K562 (cell line): ENCODE results near the gene SPEM3. TPM values are rescaled to one million over a fixed set of nuclear protein-coding genes. Genes with fewer than 3 reads are reported as not detected.

Source experiments
- C11orf30 ChIP-seq: fragments of 450-650 bp; IDR thresholded peaks from 2 replicates; pipeline ENCODE4 v1.6.1; 2016; ENCODE audit warnings: low read depth, mild to moderate bottlenecking
- CBX2 ChIP-seq: fragments of 200-600 bp; sonication (generic); IDR thresholded peaks from one replicate; pipeline ENCODE4 v1.6.1; 2012; ENCODE audit warnings: mild to moderate bottlenecking, low read length, inconsistent platforms; ENCODE audit not compliant: insufficient read depth, poor library complexity, severe bottlenecking
- COPS2 ChIP-seq: fragments of 450-650 bp; conservative IDR thresholded peaks from 2 replicates; pipeline ENCODE4 v1.6.1; 2016; ENCODE audit warnings: mild to moderate bottlenecking, moderate library complexity
- DNMT1 ChIP-seq: fragments of 450-650 bp; IDR thresholded peaks from 2 replicates; pipeline ENCODE4 v1.6.1; 2016; ENCODE audit warnings: antibody characterized with exemption, mild to moderate bottlenecking
- ELF1 ChIP-seq: fragments of 200-800 bp; sonication (Bioruptor generic); IDR thresholded peaks from 2 replicates; pipeline ENCODE4 v1.6.1; 2016; ENCODE audit warnings: missing genetic modification characterization, missing compliant biosample characterization
- HLTF ChIP-seq: fragments of 450-650 bp; IDR thresholded peaks from 2 replicates; pipeline ENCODE4 v1.6.1; 2016
- HMGXB4 ChIP-seq: sonication (generic); formaldehyde crosslinking; IDR thresholded peaks from 2 replicates; pipeline ENCODE4 v1.8.1; 2023; ENCODE audit warnings: mild to moderate bottlenecking, missing genetic modification reagents
- L3MBTL2 ChIP-seq: fragments of 450-650 bp; IDR thresholded peaks from 2 replicates; pipeline ENCODE4 v1.6.1; 2016; ENCODE audit warnings: mild to moderate bottlenecking, moderate library complexity
- MAFG ChIP-seq: fragments of 450-650 bp; conservative IDR thresholded peaks from 2 replicates; pipeline ENCODE4 v1.6.1; 2016; ENCODE audit warnings: missing genetic modification characterization, missing compliant biosample characterization
- MYNN ChIP-seq, 2 experiments: sonication (generic); formaldehyde crosslinking in 1 of 2; IDR thresholded peaks; 2 replicates each; pipeline versions ENCODE4 v1.5.0 to v1.6.1; 2016 to 2020; ENCODE audit warnings: antibody characterized with exemption in 1 of 2, missing genetic modification reagents in 1 of 2
- NR2C2 ChIP-seq, 2 experiments: fragments of 200-800 bp in 1 of 2; sonication (Bioruptor generic) in 1 of 2; sonication (generic) in 1 of 2; formaldehyde crosslinking in 1 of 2; IDR thresholded peaks; 2 replicates each; pipeline versions ENCODE4 v1.6.1 to v1.8.0; 2016 to 2022; ENCODE audit warnings: mild to moderate bottlenecking in 1 of 2, missing compliant biosample characterization in 1 of 2, missing genetic modification characterization in 1 of 2, missing genetic modification reagents in 1 of 2
- RBM34 ChIP-seq: fragments of 200-400 bp; formaldehyde crosslinking; IDR thresholded peaks from 2 replicates; pipeline ENCODE4 v1.6.1; 2018; ENCODE audit warnings: low read length, borderline replicate concordance; ENCODE audit not compliant: insufficient read depth
- RUNX1 ChIP-seq: sonication (generic); IDR thresholded peaks from 2 replicates; pipeline ENCODE4 v1.6.1; 2016; ENCODE audit warnings: antibody characterized with exemption, low read depth
- SAFB ChIP-seq: fragments of 200-400 bp; formaldehyde crosslinking; IDR thresholded peaks from 2 replicates; pipeline ENCODE4 v1.6.1; 2017; ENCODE audit warnings: low read depth, low read length, borderline replicate concordance
- SMAD2 ChIP-seq: fragments of 150-350 bp; IDR thresholded peaks from 2 replicates; pipeline ENCODE4 v1.6.1; 2014; ENCODE audit warnings: low read depth, mild to moderate bottlenecking, low read length
- SMAD3 ChIP-seq: fragments of 450-650 bp; formaldehyde crosslinking; conservative IDR thresholded peaks from 2 replicates; pipeline ENCODE4 v1.4.0; 2020; ENCODE audit warnings: mild to moderate bottlenecking
- SMAD4 ChIP-seq: fragments of 250-450 bp; sonication (Bioruptor Pico); conservative IDR thresholded peaks from 2 replicates; pipeline ENCODE4 v1.8.0; 2021; ENCODE audit warnings: inconsistent platforms, mild to moderate bottlenecking, moderate library complexity
- SRSF1 ChIP-seq: fragments of 200-400 bp; formaldehyde crosslinking; IDR thresholded peaks from 2 replicates; pipeline ENCODE4 v1.6.1; 2017; ENCODE audit warnings: mild to moderate bottlenecking, low read depth, low read length, moderate library complexity
- TCF3 ChIP-seq: sonication (generic); formaldehyde crosslinking; IDR thresholded peaks from 2 replicates; pipeline ENCODE4 v1.4.0; 2020; ENCODE audit warnings: mild to moderate bottlenecking, missing genetic modification reagents
- ZBTB34 ChIP-seq: fragments of 250-450 bp; sonication (Bioruptor Pico); IDR thresholded peaks from 2 replicates; pipeline ENCODE4 v1.8.0; 2021; ENCODE audit warnings: mild to moderate bottlenecking, moderate library complexity
- ZC3H8 ChIP-seq: fragments of 450-650 bp; IDR thresholded peaks from 2 replicates; pipeline ENCODE4 v1.6.1; 2017
- ZFPM2 ChIP-seq: fragments of 250-450 bp; sonication (Bioruptor Pico); IDR thresholded peaks from 2 replicates; pipeline ENCODE4 v1.5.1; 2022; ENCODE audit warnings: mild to moderate bottlenecking
- ZNF121 ChIP-seq: sonication (generic); formaldehyde crosslinking; conservative IDR thresholded peaks from 2 replicates; pipeline ENCODE4 v1.8.0; 2022; ENCODE audit warnings: missing genetic modification reagents
- ZNF561 ChIP-seq: fragments of 450-650 bp; formaldehyde crosslinking; conservative IDR thresholded peaks from 2 replicates; pipeline ENCODE4 v1.4.0; 2020; ENCODE audit warnings: mild to moderate bottlenecking, moderate library complexity
- ZNF695 ChIP-seq: fragments of 450-650 bp; formaldehyde crosslinking; IDR thresholded peaks from 2 replicates; pipeline ENCODE4 v1.4.0; 2020; ENCODE audit warnings: mild to moderate bottlenecking, moderate library complexity
- polyA plus RNA-seq, 8 experiments: library from polyadenylated mRNA; depleted of rRNA in 4 of 8; stranded (reverse) in 5 of 8; unstranded in 3 of 8; fragments of >200 nt; fragmentation: Nextera tagmentation in 2 of 8; fragmentation: Illumina TruSeq in 1 of 8; extraction: Ambion mirVana in 2 of 8; extraction: Trizol in 1 of 8; gene quantifications; 2 replicates each; pipeline versions ENCODE4 v1.2.1 to v1.2.3, GENCODE V29; 2011 to 2014; ENCODE audit warnings: inconsistent platforms in 1 of 8, missing spikeins in 1 of 8
- total RNA-seq, 7 experiments: library from RNA; depleted of rRNA in 6 of 7; stranded (reverse); fragments of >200 nt in 6 of 7; fragmentation: Illumina TruSeq in 2 of 7; extraction: Trizol in 2 of 7; gene quantifications; 2 replicates each; pipeline versions ENCODE4 v1.2.1 to v1.2.3, GENCODE V29; 2011 to 2021; ENCODE audit warnings: low replicate concordance in 1 of 7
- TF ChIP-seq, protein P1 (sequence below): fragments of 250-450 bp; sonication (Bioruptor Pico); IDR thresholded peaks from 2 replicates; pipeline ENCODE4 v1.8.0; 2022; ENCODE audit warnings: moderate library complexity, mild to moderate bottlenecking, inconsistent platforms

The SPEM3 gene
- total and polyA plus RNA-seq, 9 of the 15 experiments (the other 6 are each of a cell fraction or from before 2014, with no cell fraction given): not detected

DNA sequence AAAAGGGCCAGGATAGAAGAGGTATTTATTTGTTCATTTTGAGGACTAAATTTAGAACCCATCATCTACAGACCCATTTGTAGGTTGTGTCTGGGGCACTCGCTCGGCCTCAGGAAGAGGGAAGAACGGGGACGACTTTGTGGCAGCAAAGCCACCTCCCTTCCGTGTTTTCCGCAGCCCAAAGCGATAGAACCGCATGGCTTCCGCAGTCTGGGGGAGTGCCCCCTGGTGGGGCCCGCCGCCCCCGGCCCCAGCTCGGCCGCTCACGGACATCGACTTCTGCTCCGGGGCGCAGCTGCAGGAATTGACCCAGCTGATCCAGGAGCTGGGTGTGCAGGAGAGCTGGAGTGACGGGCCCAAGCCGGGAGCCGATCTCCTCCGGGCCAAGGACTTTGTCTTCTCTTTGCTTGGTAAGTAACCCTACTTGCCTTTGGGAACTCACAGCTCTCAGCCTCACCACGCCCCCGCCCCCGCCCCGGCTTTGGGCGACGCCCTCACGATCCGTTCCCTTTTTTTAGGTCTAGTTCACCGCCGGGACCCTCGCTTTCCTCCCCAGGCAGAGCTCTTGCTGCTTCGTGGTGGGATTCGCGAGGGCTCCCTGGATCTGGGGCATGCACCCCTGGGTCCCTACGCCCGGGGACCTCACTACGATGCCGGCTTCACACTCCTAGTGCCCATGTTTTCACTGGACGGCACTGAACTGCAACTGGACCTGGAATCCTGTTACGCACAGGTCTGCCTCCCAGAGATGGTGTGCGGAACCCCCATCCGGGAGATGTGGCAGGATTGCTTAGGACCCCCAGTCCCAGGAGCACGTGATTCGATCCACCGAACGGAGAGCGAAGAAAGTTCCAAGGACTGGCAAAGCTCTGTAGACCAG is 7.3 kb downstream of the SPEM3 start (continued):
- TF ChIP-seq ZNF561 (CRISPR knock-in tag): no peak
- no peak for TF ChIP-seq TCF3 (CRISPR knock-in tag)
- TF ChIP-seq NR2C2 (CRISPR knock-in tag; IDR thresholded peaks at IDR 0.05): no peak
- no peak for TF ChIP-seq NR2C2 (tag; IDR thresholded peaks at IDR 0.05)
- no peak for TF ChIP-seq MAFG (tag)
- TF ChIP-seq, protein P1, sequence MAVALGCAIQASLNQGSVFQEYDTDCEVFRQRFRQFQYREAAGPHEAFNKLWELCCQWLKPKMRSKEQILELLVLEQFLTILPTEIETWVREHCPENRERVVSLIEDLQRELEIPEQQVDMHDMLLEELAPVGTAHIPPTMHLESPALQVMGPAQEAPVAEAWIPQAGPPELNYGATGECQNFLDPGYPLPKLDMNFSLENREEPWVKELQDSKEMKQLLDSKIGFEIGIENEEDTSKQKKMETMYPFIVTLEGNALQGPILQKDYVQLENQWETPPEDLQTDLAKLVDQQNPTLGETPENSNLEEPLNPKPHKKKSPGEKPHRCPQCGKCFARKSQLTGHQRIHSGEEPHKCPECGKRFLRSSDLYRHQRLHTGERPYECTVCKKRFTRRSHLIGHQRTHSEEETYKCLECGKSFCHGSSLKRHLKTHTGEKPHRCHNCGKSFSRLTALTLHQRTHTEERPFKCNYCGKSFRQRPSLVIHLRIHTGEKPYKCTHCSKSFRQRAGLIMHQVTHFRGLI (CRISPR knock-in tag): no peak
- TF ChIP-seq MYNN (IDR thresholded peaks at IDR 0.05): no peak
- no peak for TF ChIP-seq MYNN (CRISPR knock-in tag; IDR thresholded peaks at IDR 0.05)
- 0 out of 2 replicates have a peak, but pooled peaks have one; percentile 28 for TF ChIP-seq SMAD4 (CRISPR knock-in tag)
- no peak for TF ChIP-seq ZNF695 (CRISPR knock-in tag)
- 0 out of 2 replicates have a peak, but pooled peaks have one; percentile 48 for TF ChIP-seq L3MBTL2
- no peak for TF ChIP-seq ZNF121
- no peak for TF ChIP-seq SMAD2
- TF ChIP-seq HMGXB4 (CRISPR knock-in tag): no peak
- TF ChIP-seq SRSF1: no peak
- no peak for TF ChIP-seq ZBTB34 (CRISPR knock-in tag)
- no peak for TF ChIP-seq RBM34
- TF ChIP-seq SAFB: no peak
- TF ChIP-seq CBX2: no peak
- no peak for TF ChIP-seq RUNX1
- no peak for TF ChIP-seq C11orf30
- TF ChIP-seq ZFPM2 (CRISPR knock-in tag): no peak
- TF ChIP-seq DNMT1: no peak
- TF ChIP-seq ZC3H8: no peak
- no peak for TF ChIP-seq COPS2
- TF ChIP-seq ELF1 (tag): peak; percentile 37; the same call in 1 of the 2 replicates
- no peak for TF ChIP-seq HLTF
- TF ChIP-seq SMAD3: no peak
